Breast epithelium (tissue), 4 donors: ENCODE measurements around the gene GLI3. TPM values are rescaled to one million over a fixed set of nuclear protein-coding genes. Genes with fewer than 3 reads are reported as not detected.
A peak's percentile ranks its signal among the peaks of the same experiment; 100 is the strongest.

ENCODE experiments used
- DNase-seq, 2 donors: peaks; one replicate each; pipeline ENCODE4 v3.0.0-alpha.2; 2019; ENCODE audit warnings: low spot score in 2 of 2
- H3K27ac ChIP-seq, 2 donors: fragments of 200-600 bp; sonication (generic) in 1 of 2; one replicate each; pipeline ENCODE4 v1.5.1; 2016 to 2019; ENCODE audit warnings: mild to moderate bottlenecking in 1 of 2
- H3K27me3 ChIP-seq, 2 donors: fragments of 200-600 bp; sonication (generic) in 1 of 2; one replicate each; pipeline versions ENCODE4 v1.5.1 to v1.6.0; 2017 to 2019; ENCODE audit warnings: control low read depth in 1 of 2, mild to moderate bottlenecking in 1 of 2
- H3K36me3 ChIP-seq: fragments of 200-600 bp; one replicate; pipeline ENCODE4 v1.5.1; 2019
- H3K4me1 ChIP-seq, 2 donors: fragments of 200-600 bp; sonication (generic); one replicate each; pipeline ENCODE4 v1.5.1; 2016 to 2019; ENCODE audit warnings: control low read depth in 1 of 2
- H3K4me3 ChIP-seq, 3 donors: fragments of 200-600 bp; sonication (generic); 1 replicate in 2 of 3; 2 replicates in 1 of 3; pipeline ENCODE4 v1.5.1; 2016 to 2019; ENCODE audit warnings: mild to moderate bottlenecking in 3 of 3, moderate library complexity in 2 of 3
- H3K9me3 ChIP-seq, 2 donors: fragments of 200-600 bp; sonication (generic) in 1 of 2; one replicate each; pipeline ENCODE4 v1.5.1; 2016 to 2019; ENCODE audit warnings: control low read depth in 1 of 2
- POLR2A ChIP-seq: fragments of 450-650 bp; IDR thresholded peaks from one replicate; pipeline ENCODE4 v1.6.1; 2016; ENCODE audit warnings: antibody characterized with exemption, mild to moderate bottlenecking, moderate library complexity
- POLR2AphosphoS5 ChIP-seq, 3 donors: sonication (generic); formaldehyde crosslinking; IDR thresholded peaks; one replicate each; pipeline ENCODE4 v1.6.1; 2017; ENCODE audit warnings: antibody characterized with exemption in 3 of 3
- intact Hi-C: fragments of 100-400 bp; cut with DNase I; formaldehyde crosslinking; loops from one replicate; pipeline ENCODE4 v1.15.1; 2023; ENCODE audit warnings: low total_unique reads
- total RNA-seq, 3 donors: library from RNA; depleted of rRNA; stranded (reverse); fragments of >200 nt; gene quantifications; one replicate each; pipeline ENCODE4 v1.1.0, GENCODE V29; 2016
- TF ChIP-seq, protein P1 (sequence below), 3 donors: fragments of 450-650 bp; IDR thresholded peaks; one replicate each; pipeline ENCODE4 v1.5.1; 2016 to 2017; ENCODE audit warnings: antibody characterized with exemption in 3 of 3, mild to moderate bottlenecking in 3 of 3, moderate library complexity in 3 of 3

GLI3 gene
- 10 to 100 TPM; 10.2 to 29.9 (median 22.6) TPM for total RNA-seq

DNA sequence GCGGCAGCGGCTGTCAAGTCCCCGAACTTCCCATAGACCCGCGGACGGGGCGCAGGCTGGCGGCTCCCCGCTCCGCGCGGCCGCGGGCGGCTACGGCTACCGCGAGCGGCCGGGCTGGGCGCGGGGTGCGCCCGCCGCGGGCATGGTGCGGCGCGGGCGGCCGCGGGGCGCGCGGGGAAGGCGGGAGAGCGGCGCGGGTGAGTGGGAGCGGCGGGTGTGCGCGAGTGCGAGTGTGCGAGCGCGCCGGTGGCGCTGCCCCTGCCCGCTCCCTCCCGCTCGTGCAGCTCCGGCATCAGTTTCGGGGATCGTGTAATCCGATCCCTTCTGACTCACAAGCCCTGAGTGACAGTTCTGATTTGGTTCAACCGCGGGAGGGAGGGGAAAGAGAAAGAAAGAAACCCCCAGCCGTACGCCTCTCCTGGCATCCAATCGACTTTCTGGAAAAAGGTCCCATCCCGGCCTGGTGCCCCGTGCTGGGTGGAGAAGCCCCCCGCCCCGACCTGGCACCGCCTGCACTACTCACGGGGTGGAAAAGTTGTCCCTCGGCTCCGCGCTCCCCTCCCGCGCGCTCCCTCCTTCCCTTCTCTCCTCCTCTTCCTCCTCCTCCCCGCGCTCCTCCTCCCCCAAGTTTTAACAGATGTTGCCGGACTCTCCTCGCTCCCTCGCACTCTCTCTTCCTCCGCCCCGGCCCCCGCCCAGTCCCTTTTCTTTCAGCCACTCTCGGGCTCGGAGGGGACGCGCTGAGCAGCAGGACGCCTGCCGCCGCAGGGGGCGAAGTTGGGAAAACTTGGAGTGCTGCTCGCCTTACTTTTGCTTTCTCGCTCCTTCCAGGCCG lies at the start of gene GLI3:
TSS of gene GLI3 (minus strand) at position 234 of the 835 bp plus-strand sequence. CDS start 13,956 bp downstream, outside the sequence.
- H3K27me3 ChIP-seq: peaks cover 0 to 7% of the 10 kb centered on the region in 2 donors
- H3K4me3 ChIP-seq: peak within 1 kb of the TSS; percentile 76 to 97 (median 82)
- H3K27ac ChIP-seq: peak within 1 kb of the TSS; percentile 94 to 98
- H3K9me3 ChIP-seq: no peaks in the 10 kb centered on the region
- no peaks in the 10 kb centered on the region for H3K4me1 ChIP-seq
- no peaks in the 10 kb centered on the region for H3K36me3 ChIP-seq
- peak; percentile 49 for TF ChIP-seq POLR2A
- peak; percentile 60 to 65 (median 64) for TF ChIP-seq POLR2AphosphoS5 (IDR thresholded peaks at IDR 0.05)
- TF ChIP-seq, protein P1, sequence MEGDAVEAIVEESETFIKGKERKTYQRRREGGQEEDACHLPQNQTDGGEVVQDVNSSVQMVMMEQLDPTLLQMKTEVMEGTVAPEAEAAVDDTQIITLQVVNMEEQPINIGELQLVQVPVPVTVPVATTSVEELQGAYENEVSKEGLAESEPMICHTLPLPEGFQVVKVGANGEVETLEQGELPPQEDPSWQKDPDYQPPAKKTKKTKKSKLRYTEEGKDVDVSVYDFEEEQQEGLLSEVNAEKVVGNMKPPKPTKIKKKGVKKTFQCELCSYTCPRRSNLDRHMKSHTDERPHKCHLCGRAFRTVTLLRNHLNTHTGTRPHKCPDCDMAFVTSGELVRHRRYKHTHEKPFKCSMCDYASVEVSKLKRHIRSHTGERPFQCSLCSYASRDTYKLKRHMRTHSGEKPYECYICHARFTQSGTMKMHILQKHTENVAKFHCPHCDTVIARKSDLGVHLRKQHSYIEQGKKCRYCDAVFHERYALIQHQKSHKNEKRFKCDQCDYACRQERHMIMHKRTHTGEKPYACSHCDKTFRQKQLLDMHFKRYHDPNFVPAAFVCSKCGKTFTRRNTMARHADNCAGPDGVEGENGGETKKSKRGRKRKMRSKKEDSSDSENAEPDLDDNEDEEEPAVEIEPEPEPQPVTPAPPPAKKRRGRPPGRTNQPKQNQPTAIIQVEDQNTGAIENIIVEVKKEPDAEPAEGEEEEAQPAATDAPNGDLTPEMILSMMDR (IDR thresholded peaks at IDR 0.05): peak in 1 of 3 donors; percentile 33
- intact Hi-C loops: no loop called here
- peak; percentile 85 to 87 for DNase-seq

DNA sequence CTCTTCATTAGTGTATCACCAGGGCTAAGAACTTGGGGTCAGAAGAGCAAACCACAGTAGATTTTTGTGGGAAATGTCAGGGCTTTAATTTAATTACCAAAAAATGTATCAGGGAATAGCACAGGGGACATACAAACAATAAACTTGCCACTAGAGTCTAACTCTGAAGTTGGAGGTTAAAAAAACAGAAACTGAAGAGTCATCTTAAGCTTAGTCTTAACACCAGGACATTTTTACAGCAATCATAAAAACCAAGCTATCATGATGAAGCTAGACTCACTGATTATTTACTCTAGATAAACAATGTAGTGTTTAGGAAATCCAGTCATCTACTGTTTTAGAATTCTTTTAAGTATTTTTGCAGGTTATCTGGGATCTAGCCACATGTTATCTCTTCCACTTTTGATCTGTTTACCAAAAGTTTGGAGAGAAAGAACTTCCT lies 48.4 kb upstream of the GLI3 start:
- intact Hi-C loops: no loop called here
- H3K27me3 ChIP-seq: no peaks in the 10 kb centered on the region
- H3K36me3 ChIP-seq: no peaks in the 10 kb centered on the region
- H3K4me1 ChIP-seq: no peaks in the 10 kb centered on the region
- no peak for DNase-seq
- TF ChIP-seq POLR2AphosphoS5 (IDR thresholded peaks at IDR 0.05) (no peak), POLR2A (no peak)
- TF ChIP-seq, protein P1 (IDR thresholded peaks at IDR 0.05): no peak
- no peak overlapping the region for H3K27ac ChIP-seq
- no peak overlapping the region for H3K4me3 ChIP-seq
- H3K9me3 ChIP-seq: no peaks in the 10 kb centered on the region

DNA sequence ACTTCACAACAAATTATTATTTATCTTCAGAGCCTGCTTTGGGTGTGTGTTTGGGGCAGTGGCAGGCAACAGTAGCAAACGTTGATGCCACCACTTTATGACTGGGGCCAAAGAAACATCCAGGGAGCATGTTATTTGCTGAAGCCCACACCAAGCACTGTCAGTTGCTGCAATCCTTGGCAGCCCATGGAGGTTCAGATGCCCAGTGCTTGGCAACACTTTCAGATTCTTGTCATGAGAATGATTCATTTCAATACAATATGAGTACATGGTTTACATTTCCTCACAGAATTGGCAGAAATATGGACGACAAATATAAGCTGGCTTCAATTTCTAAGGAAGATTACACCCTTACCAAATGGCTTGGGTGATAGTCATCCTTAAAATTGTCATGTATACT lies 46.5 kb upstream of the GLI3 start:
- peak in 1 of 2 donors; percentile 33 for DNase-seq

DNA sequence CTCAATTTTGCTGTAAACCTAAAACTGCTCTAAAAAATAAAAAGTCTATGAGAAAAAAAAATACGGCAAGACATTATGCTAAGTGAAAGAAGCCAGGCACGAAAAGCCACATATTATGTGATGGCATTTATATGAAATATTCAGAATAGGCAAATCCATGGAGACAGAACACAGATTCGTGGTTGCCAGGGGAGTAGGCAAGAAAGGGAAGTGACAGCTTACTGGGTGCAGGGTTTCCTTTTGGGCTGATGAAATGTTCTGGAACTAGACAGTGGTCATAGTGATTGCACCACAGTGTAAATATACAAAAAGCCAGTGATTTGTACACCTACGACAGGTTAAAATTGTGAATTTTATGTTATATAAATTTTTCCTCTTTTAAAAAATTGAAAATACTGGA lies 41.3 kb upstream of the GLI3 start:
- H3K27ac ChIP-seq: no peak overlapping the region
- no peaks in the 10 kb centered on the region for H3K4me1 ChIP-seq
- no peak for DNase-seq
- intact Hi-C loops: no loop called here
- H3K4me3 ChIP-seq: no peak overlapping the region
- no peaks in the 10 kb centered on the region for H3K27me3 ChIP-seq
- no peaks in the 10 kb centered on the region for H3K9me3 ChIP-seq
- no peaks in the 10 kb centered on the region for H3K36me3 ChIP-seq
- TF ChIP-seq, protein P1 (IDR thresholded peaks at IDR 0.05): no peak
- no peak for TF ChIP-seq POLR2AphosphoS5 (IDR thresholded peaks at IDR 0.05)
- no peak for TF ChIP-seq POLR2A

More for the DNA sequence above, 46.5 kb upstream of the GLI3 start:
- Histone ChIP-seq H3K9me3 (no peaks in the 10 kb centered on the region), H3K27ac (no peak overlapping the region), H3K27me3 (no peaks in the 10 kb centered on the region), H3K36me3 (no peaks in the 10 kb centered on the region), H3K4me3 (no peak overlapping the region), H3K4me1 (no peaks in the 10 kb centered on the region)
- intact Hi-C loops: no loop called here
- TF ChIP-seq, protein P1 (IDR thresholded peaks at IDR 0.05): no peak
- no peak for TF ChIP-seq POLR2AphosphoS5 (IDR thresholded peaks at IDR 0.05)
- no peak for TF ChIP-seq POLR2A

DNA sequence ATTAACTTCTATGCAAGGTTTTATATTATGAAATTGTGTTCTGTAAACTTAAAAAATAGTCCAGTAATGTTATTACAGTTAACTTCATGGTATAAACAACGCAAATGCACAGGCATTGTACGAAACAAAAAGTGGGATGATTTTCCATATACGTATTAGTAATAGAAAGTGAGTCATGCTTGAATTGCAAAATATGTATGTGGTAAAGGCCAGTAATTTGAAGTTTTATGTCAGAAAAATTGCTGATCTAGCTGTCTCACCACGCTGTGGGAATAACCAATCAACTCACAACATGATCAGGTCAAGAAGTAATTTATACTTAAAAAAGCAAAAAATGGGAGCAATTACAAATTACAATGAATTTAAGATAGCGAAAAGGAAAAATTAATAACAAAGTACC lies 37.0 kb upstream of the GLI3 start:
- Histone ChIP-seq H3K9me3 (no peaks in the 10 kb centered on the region), H3K27ac (no peak overlapping the region), H3K4me3 (no peak overlapping the region), H3K27me3 (no peaks in the 10 kb centered on the region), H3K4me1 (no peaks in the 10 kb centered on the region), H3K36me3 (no peaks in the 10 kb centered on the region)
- no peak for TF ChIP-seq POLR2A
- TF ChIP-seq, protein P1 (IDR thresholded peaks at IDR 0.05): no peak
- intact Hi-C loops: no loop called here
- no peak for DNase-seq
